Muscle layer of duodenum (tissue), 2 donors: ENCODE results near the gene ARTN.

ENCODE experiments used
- H3K27ac ChIP-seq: one replicate; pipeline ENCODE4 v1.7.0; 2013; ENCODE audit warnings: mild to moderate bottlenecking, low read length
- H3K27me3 ChIP-seq: one replicate; pipeline ENCODE4 v1.7.0; 2013; ENCODE audit warnings: low read depth, mild to moderate bottlenecking, control low read depth, low read length
- H3K36me3 ChIP-seq, 2 donors: one replicate each; pipeline ENCODE4 v1.7.0; 2013; ENCODE audit warnings: low read length in 2 of 2, control low read depth in 1 of 2, mild to moderate bottlenecking in 1 of 2; ENCODE audit not compliant: insufficient read depth in 2 of 2, control insufficient read depth in 1 of 2
- H3K4me1 ChIP-seq, 2 donors: one replicate each; pipeline ENCODE4 v1.7.0; 2013; ENCODE audit warnings: low read length in 2 of 2, mild to moderate bottlenecking in 2 of 2, control low read depth in 1 of 2, moderate library complexity in 1 of 2; ENCODE audit not compliant: insufficient read depth in 2 of 2, control insufficient read depth in 1 of 2
- H3K4me3 ChIP-seq, 2 donors: one replicate each; pipeline ENCODE4 v1.7.0; 2013; ENCODE audit warnings: low read length in 2 of 2, low read depth in 1 of 2, mild to moderate bottlenecking in 1 of 2
- H3K9me3 ChIP-seq, 2 donors: one replicate each; pipeline ENCODE4 v1.7.0; 2013; ENCODE audit warnings: low read length in 2 of 2, control low read depth in 1 of 2, mild to moderate bottlenecking in 1 of 2; ENCODE audit not compliant: control insufficient read depth in 1 of 2
- donor health status: healthy.

The ARTN gene

GRCh38 chr1:43938383-43938782 lies 4.8 kb downstream of the ARTN start:
- Histone ChIP-seq H3K4me3 (no peak overlapping the region), H3K9me3 (no peaks in the 10 kb centered on the region), H3K27me3 (peaks cover 2% of the 10 kb centered on the region), H3K4me1 (peaks cover 4 to 33% of the 10 kb centered on the region in 2 donors), H3K36me3 (peaks cover 0 to 4% of the 10 kb centered on the region in 2 donors), H3K27ac (no peak overlapping the region)

GRCh38 chr1:43938892-43939587 lies 5.4 kb downstream of the ARTN start:
- H3K27me3 ChIP-seq = no peaks in the 10 kb centered on the region
- peaks cover 0 to 4% of the 10 kb centered on the region in 2 donors for H3K36me3 ChIP-seq
- no peaks in the 10 kb centered on the region for H3K9me3 ChIP-seq
- H3K27ac ChIP-seq = no peak overlapping the region
- no peak overlapping the region for H3K4me3 ChIP-seq
- peaks cover 4 to 26% of the 10 kb centered on the region in 2 donors for H3K4me1 ChIP-seq

DNA sequence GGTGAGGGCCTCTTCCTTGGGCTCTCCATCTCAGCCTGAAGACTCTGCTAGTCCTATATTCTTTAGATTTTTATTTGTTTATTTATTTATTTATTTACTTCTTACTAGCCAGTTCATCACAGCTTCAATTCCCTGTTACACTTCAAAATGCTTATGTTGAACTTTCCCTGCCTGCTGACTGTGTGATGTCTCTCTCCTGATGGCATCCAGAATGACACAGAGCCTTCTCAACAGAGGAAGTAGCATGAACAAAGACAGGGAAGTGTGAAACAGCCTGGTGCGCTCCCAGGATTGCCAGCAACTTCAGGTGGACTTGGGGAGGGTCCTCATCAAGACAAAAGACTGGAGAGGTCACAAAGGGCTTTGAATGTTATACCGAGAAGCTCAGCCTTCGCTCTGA lies 8.8 kb downstream of the ARTN start:
- no peaks in the 10 kb centered on the region for H3K27me3 ChIP-seq
- peaks cover 0 to 4% of the 10 kb centered on the region in 2 donors for H3K36me3 ChIP-seq
- no peak overlapping the region for H3K27ac ChIP-seq
- H3K4me3 ChIP-seq = no peak overlapping the region
- H3K9me3 ChIP-seq = no peaks in the 10 kb centered on the region
- peaks cover 3 to 11% of the 10 kb centered on the region in 2 donors for H3K4me1 ChIP-seq

- H3K27me3 ChIP-seq = no peaks in the 10 kb centered on the region
- no peak overlapping the region for H3K27ac ChIP-seq
- no peaks in the 10 kb centered on the region for H3K9me3 ChIP-seq
- H3K4me1 ChIP-seq = peaks cover 13 to 29% of the 10 kb centered on the region in 2 donors
- H3K36me3 ChIP-seq = peaks cover 4% of the 10 kb centered on the region in 2 donors
- no peak overlapping the region for H3K4me3 ChIP-seq
These were observed 11.3 kb downstream of the ARTN start for GRCh38 chr1:43944860-43945259.

DNA sequence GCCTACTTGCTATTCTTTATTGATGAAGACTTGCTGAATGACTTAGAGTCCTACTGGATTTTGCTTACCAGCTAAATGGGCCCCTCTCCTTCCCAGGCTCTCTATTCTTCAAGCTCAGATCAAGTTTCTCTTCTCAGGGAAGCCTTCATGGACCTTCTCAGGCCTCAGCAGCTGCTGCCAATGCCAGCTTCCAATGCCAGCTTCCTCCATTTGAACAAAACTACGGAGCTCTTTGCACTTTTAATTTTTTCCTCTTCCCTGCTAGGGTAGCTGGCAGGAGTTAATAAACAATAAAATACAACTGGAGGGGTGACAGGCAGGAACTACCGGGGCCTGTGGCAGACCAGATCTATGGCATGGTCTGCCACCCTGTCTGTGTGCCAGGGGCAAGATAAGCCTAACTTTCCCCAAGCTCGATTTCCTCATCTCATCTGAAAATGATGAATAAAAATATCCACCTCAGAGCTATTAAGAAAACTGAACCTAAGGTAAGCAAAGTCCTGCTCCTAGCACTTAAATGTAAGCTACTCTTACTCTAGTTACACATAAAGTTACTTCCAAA lies 12.2 kb downstream of the ARTN start:
- no peaks in the 10 kb centered on the region for H3K27me3 ChIP-seq
- H3K4me1 ChIP-seq = peaks cover 13 to 29% of the 10 kb centered on the region in 2 donors
- H3K27ac ChIP-seq = peak overlapping the region; percentile 87
- H3K9me3 ChIP-seq = no peaks in the 10 kb centered on the region
- peak overlapping the region; percentile 79 to 90 for H3K4me3 ChIP-seq
- H3K36me3 ChIP-seq = peaks cover 7 to 12% of the 10 kb centered on the region in 2 donors

- H3K4me3 ChIP-seq = peak within 1 kb of the TSS; percentile 79 to 90
- no peaks in the 10 kb centered on the region for H3K27me3 ChIP-seq
- H3K9me3 ChIP-seq = no peaks in the 10 kb centered on the region
- peaks cover 13 to 29% of the 10 kb centered on the region in 2 donors for H3K4me1 ChIP-seq
- H3K36me3 ChIP-seq = peaks cover 7 to 12% of the 10 kb centered on the region in 2 donors
- H3K27ac ChIP-seq = peak within 1 kb of the TSS; percentile 87
These were observed 12.8 kb downstream of the ARTN start, which contains the start of gene IPO13 for GRCh38 chr1:43946236-43947060. Gene IPO13, plus strand, starts transcription at chr1:43946950. Its CDS starts 651 bp downstream, at chr1:43947601.

- H3K27ac ChIP-seq = peak overlapping the region; percentile 87
- no peaks in the 10 kb centered on the region for H3K9me3 ChIP-seq
- H3K4me1 ChIP-seq = peaks cover 13 to 29% of the 10 kb centered on the region in 2 donors
- H3K27me3 ChIP-seq = no peaks in the 10 kb centered on the region
- H3K4me3 ChIP-seq = peak overlapping the region; percentile 79 to 90
- peaks cover 7 to 12% of the 10 kb centered on the region in 2 donors for H3K36me3 ChIP-seq
These were observed 13.7 kb downstream of the ARTN start for GRCh38 chr1:43947061-43947873.

- Histone ChIP-seq H3K27ac (no peak overlapping the region), H3K36me3 (peaks cover 7 to 9% of the 10 kb centered on the region in 2 donors), H3K27me3 (no peaks in the 10 kb centered on the region), H3K9me3 (no peaks in the 10 kb centered on the region), H3K4me1 (peaks cover 13 to 29% of the 10 kb centered on the region in 2 donors), H3K4me3 (peak overlapping the region; percentile 79 to 90)
These were observed 14.4 kb downstream of the ARTN start for GRCh38 chr1:43947874-43948437.

GRCh38 chr1:43949678-43950077 lies 16.1 kb downstream of the ARTN start:
- H3K9me3 ChIP-seq = no peaks in the 10 kb centered on the region
- peaks cover 13 to 29% of the 10 kb centered on the region in 2 donors for H3K4me1 ChIP-seq
- peaks cover 7 to 9% of the 10 kb centered on the region in 2 donors for H3K36me3 ChIP-seq
- H3K27me3 ChIP-seq = no peaks in the 10 kb centered on the region
- no peak overlapping the region for H3K4me3 ChIP-seq
- no peak overlapping the region for H3K27ac ChIP-seq
